VCaP (cell line): Measurements from ENCODE around the gene SUN1.

Experiments
- H3K27ac ChIP-seq: fragments of 450-650 bp; 2 replicates; pipeline ENCODE4 v1.5.1; 2017
- TF ChIP-seq, protein P1 (sequence below): fragments of 450-650 bp; conservative IDR thresholded peaks from 2 replicates; pipeline ENCODE4 v1.5.1; 2017; ENCODE audit warnings: mild to moderate bottlenecking, moderate library complexity

Gene SUN1

DNA sequence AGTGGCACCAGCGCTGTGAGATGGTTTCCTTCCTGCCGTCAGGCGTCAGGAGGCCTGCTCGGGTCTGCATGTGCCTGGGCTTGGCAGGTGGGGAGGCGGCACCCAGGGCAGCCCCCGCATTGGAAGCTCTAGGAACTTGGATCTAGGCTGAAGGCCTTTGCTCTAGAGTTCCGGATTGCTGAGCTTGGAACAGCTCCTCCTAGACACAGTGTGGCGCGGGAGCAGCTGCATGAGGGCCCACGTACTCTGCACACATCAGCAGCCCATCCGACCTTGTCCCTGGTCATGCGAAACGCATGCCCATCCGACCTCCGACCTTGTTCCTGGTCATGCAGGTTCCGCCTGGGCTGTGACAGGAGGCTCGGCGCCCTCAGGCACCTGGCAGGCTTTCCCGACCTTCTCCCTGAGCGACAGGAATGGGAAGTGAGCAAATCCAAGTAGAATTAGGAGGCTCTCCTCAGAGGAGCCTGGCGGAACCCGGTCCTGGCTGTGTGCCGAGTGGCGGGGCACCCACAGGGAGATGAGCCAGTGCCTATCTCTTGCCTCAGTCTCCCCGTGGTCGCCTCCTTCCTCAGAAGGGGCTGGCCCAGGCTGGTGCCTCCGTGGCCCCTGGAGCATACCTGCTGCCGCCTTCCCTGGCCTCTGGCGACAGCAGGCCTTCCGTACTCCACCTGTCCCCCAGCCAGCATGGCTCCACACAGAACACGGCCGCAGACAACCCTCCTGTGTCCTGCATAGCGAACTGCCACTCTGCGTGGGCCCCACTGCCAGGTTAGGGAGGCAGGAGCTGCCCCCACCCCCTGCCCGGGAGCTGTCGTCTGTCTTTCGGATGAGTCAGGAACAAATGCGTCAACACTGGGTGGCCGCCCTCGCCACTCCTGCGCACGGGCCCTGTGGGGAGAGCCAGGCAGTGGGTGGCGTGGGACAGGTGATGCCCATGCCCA, 56.1 kb downstream of the SUN1 start:
- TF ChIP-seq, protein P1, sequence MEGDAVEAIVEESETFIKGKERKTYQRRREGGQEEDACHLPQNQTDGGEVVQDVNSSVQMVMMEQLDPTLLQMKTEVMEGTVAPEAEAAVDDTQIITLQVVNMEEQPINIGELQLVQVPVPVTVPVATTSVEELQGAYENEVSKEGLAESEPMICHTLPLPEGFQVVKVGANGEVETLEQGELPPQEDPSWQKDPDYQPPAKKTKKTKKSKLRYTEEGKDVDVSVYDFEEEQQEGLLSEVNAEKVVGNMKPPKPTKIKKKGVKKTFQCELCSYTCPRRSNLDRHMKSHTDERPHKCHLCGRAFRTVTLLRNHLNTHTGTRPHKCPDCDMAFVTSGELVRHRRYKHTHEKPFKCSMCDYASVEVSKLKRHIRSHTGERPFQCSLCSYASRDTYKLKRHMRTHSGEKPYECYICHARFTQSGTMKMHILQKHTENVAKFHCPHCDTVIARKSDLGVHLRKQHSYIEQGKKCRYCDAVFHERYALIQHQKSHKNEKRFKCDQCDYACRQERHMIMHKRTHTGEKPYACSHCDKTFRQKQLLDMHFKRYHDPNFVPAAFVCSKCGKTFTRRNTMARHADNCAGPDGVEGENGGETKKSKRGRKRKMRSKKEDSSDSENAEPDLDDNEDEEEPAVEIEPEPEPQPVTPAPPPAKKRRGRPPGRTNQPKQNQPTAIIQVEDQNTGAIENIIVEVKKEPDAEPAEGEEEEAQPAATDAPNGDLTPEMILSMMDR: no peak
- no peak overlapping the region; the same call in 1 of the 2 replicates for H3K27ac ChIP-seq

DNA sequence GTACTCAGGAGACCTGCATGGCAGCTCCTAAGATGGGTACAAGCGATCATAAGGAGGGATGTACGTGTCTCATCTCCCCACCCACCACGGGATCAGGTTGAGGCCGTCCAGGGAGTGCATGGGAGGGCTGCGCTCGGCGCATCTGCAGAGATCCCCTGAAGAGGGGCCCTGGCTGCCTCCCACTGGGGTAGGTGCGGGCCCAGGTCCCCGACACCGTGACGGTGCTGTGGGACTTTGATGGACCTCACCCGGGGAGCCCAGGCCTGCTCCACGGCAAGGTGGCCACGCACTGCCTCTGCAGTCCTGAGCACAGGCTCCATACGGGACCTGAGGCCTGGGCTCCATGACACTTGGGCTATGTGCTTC, 56.7 kb downstream of the SUN1 start:
- H3K27ac ChIP-seq: no peak overlapping the region
- TF ChIP-seq, protein P1: no peak

DNA sequence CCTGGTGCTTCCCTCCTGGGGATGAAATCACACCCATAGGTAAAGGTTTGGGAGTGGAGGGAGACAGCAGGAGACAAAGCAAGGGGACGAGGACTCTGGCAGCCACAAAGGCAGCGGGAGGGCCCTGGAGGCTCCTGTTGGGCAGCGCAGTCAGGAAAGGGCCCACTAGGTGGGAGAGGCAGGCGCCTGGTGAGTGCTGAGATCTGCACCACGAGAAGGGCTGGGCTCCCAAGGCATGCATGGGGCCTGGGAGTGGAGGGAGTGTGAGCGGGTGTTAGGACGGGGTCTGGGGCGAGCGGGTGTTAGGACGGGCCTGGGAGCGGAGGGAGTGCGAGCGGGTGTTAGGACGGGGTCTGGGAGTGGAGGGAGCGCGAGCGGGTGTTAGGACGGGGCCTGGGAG, 57.1 kb downstream of the SUN1 start:
- H3K27ac ChIP-seq: no peak overlapping the region
- TF ChIP-seq, protein P1: no peak

DNA sequence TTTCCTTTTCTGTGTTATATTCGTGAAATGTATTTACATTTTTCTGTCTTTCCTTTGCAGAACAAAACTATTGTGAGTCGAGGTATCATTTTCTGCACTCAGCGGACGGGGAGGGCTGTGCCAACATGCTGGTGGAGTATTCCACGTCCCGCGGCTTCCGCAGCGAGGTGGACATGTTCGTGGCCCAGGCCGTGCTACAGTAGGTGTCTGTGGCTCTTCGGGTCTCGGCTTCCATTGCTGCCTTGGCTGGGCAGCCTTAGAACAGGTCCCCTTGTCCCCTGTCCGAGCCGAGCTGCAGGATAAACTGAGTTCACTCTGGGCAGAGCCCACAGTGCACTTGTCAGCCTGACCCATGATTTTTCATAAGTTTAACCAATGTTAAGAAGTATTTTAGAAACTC, 58.6 kb downstream of the SUN1 start:
- H3K27ac ChIP-seq: no peak overlapping the region
- TF ChIP-seq, protein P1: no peak

DNA sequence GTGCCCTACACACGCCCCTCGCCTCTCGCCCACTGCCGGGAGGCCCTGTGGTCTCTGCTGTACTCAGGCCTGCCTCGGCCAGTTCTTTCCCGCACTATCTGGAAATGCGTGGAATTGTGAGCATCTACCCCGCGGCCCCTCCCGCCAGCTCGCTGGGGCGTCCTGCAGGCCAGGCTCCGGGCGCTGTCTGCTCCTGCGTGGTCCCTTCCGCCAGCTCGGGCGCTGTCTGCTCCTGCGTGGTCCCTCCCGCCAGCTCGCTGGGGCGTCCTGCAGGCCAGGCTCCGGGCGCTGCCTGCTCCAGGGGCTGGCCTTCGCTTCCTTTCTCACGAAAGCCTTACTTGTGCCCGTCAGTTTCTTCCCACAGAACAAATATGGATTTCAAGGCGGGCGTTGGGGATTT, 59.0 kb downstream of the SUN1 start:
- TF ChIP-seq, protein P1: no peak
- H3K27ac ChIP-seq: no peak overlapping the region

DNA sequence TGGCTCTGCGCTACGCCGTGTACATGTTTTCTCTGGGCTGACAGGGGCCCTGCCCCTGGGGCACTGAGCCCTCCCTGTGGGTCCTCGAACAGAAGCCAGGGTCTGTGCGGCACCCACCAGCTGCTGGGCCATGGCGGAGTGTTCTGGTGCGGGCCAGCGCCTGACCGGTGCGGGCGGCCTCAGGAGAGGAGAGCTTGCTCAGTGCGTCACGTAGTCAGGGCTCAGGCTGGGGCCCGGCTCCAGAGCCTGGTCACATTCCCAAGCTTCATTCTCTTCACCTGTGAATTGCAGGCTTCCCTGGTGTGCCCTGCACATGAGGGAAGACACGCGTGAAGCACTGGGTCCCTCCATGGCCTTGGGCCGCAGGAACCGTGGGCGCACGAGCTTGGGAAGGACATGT, 59.5 kb downstream of the SUN1 start:
- TF ChIP-seq, protein P1: no peak
- no peak overlapping the region for H3K27ac ChIP-seq

DNA sequence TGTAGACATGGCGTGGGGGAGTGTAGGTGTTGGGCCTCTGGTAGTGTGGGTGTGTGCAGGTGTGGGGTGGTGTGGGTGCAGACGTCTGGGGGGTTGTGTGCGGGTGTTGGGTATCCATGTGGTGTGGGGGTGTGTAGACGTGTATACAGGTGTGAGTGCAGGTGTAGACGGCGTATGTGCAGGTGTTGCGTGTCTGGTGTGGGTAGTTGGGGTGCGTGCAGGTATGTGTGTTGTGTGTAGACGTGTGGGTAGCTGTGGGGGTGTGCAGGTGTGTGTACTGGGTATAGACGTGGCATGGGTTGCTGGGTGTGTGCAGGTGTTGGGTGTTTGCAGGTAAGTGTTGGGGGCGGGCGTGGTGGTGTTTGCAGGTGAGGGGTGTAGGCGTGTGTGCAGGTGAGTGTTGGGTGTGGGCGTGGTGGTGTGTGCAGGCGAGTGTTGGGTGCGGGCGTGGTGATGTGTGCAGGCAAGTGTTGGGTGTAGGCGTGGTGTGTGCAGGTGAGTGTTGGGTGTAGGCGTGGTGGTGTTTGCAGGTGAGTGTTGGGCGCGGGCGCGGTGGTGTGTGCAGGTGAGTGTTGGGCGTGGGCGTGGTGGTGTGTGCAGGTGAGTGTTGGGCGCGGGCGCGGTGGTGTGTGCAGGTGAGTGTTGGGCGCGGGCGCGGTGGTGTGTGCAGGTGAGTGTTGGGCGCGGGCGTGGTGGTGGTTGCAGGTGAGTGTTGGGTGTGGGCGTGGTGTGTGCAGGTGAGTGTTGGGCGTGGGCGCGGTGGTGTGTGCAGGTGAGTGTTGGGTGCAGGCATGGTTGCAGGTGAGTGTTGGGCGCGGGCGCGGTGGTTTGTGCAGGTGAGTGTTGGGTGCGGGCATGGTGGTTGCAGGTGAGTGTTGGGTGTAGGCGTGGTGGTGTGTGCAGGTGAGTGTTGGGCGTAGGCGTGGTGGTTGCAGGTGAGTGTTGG, 60.6 kb downstream of the SUN1 start:
- no peak overlapping the region for H3K27ac ChIP-seq
- TF ChIP-seq, protein P1: no peak
